ENCODE measurements around the gene NECTIN4.
"Not testable (repeated sequence)": the region's sequence is repeated elsewhere in the genome, so short reads cannot be mapped to it uniquely, and the experiment has no call there.

DNA sequence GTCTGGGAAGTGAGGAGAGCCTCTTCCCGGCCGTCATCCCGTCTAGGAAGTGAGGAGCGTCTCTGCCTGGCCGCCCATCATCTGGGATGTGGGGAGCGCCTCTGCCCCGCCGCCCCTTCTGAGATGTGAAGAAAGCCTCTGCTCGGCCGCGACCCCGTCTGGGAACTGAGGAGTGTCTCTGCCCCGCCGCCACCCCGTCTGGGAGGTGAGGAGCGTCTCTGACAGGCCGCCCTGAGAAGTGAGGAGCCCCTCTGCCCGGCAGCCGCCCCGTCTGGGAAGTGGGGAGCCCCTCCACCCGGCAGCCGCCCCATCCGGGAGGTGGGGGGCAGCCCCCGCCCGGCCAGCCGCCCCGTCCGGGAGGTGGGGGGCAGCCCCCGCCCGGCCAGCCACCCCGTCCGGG lies 59.9 kb downstream of the NECTIN4 start:
- TF ChIP-seq, protein P1, sequence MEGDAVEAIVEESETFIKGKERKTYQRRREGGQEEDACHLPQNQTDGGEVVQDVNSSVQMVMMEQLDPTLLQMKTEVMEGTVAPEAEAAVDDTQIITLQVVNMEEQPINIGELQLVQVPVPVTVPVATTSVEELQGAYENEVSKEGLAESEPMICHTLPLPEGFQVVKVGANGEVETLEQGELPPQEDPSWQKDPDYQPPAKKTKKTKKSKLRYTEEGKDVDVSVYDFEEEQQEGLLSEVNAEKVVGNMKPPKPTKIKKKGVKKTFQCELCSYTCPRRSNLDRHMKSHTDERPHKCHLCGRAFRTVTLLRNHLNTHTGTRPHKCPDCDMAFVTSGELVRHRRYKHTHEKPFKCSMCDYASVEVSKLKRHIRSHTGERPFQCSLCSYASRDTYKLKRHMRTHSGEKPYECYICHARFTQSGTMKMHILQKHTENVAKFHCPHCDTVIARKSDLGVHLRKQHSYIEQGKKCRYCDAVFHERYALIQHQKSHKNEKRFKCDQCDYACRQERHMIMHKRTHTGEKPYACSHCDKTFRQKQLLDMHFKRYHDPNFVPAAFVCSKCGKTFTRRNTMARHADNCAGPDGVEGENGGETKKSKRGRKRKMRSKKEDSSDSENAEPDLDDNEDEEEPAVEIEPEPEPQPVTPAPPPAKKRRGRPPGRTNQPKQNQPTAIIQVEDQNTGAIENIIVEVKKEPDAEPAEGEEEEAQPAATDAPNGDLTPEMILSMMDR (IDR thresholded peaks at IDR 0.05; ENCODE audit: borderline replicate concordance, extremely low read depth, low read length, poor library complexity, severe bottlenecking): not testable (repeated sequence)
- not testable (repeated sequence) for TF ChIP-seq EZH2 (IDR thresholded peaks at IDR 0.05; ENCODE audit: borderline replicate concordance, low read depth, low read length, severe bottlenecking)
